Cardiac muscle cell (in vitro differentiated cells and primary cell): ENCODE measurements around the gene SLC25A25. TPM values are rescaled to one million over a fixed set of nuclear protein-coding genes. Genes with fewer than 3 reads are reported as not detected.

Experiments
- DNase-seq, 2 donors: peaks; one replicate each; pipeline versions ENCODE4 v3.0.0 to v3.0.0-alpha.2; 2010 to 2017; ENCODE audit warnings: low read depth in 1 of 2, low spot score in 1 of 2
- H3K27ac ChIP-seq: fragments of 200-600 bp; sonication (generic); 2 replicates; pipeline ENCODE4 v1.5.1; 2016
- H3K27me3 ChIP-seq: fragments of 200-600 bp; sonication (generic); 2 replicates; pipeline ENCODE4 v1.6.0; 2016; ENCODE audit warnings: control low read depth
- H3K36me3 ChIP-seq: fragments of 200-600 bp; sonication (generic); 2 replicates; pipeline ENCODE4 v1.5.1; 2016; ENCODE audit warnings: control low read depth
- H3K4me1 ChIP-seq: fragments of 200-600 bp; sonication (generic); 2 replicates; pipeline ENCODE4 v1.8.1; 2017; ENCODE audit warnings: low read depth, mild to moderate bottlenecking, mixed run types
- H3K4me3 ChIP-seq: fragments of 200-600 bp; sonication (generic); 2 replicates; pipeline ENCODE4 v1.5.1; 2016; ENCODE audit warnings: mild to moderate bottlenecking
- H3K9me3 ChIP-seq: fragments of 200-600 bp; sonication (generic); 2 replicates; pipeline ENCODE4 v1.5.1; 2017; ENCODE audit warnings: low read depth, mild to moderate bottlenecking, control low read depth
- CTCF ChIP-seq: IDR thresholded peaks from 2 replicates; pipeline ENCODE4 v1.5.1; 2012; ENCODE audit warnings: low read depth, mild to moderate bottlenecking, low read length
- polyA plus RNA-seq: library from polyadenylated mRNA; unstranded; fragments of >200 nt; fragmentation: Nextera tagmentation; extraction: Ambion mirVana; gene quantifications from 2 replicates; pipeline ENCODE4 v1.2.1, GENCODE V29; 2016
- total RNA-seq: library from RNA; depleted of rRNA; stranded (reverse); fragments of >200 nt; gene quantifications from 2 replicates; pipeline ENCODE4 v1.2.3, GENCODE V29; 2016

Gene SLC25A25
- total and polyA plus RNA-seq, 2 experiments from 2014 or later: 9.1 to 15.8 TPM

- Histone ChIP-seq H3K9me3 (no peaks in the 10 kb centered on the region), H3K4me3 (no peak overlapping the region), H3K36me3 (no peaks in the 10 kb centered on the region), H3K4me1 (no peaks in the 10 kb centered on the region), H3K27ac (no peak overlapping the region), H3K27me3 (no peaks in the 10 kb centered on the region)
- no peak for DNase-seq
- TF ChIP-seq CTCF: no peak
Measured at GRCh38 chr9:128059365-128059983, 8.6 kb upstream of the SLC25A25 start.

GRCh38 chr9:128061275-128061960 is 6.6 kb upstream of the SLC25A25 start:
- Histone ChIP-seq H3K36me3 (no peaks in the 10 kb centered on the region), H3K9me3 (no peaks in the 10 kb centered on the region), H3K4me1 (peaks cover 4% of the 10 kb centered on the region), H3K4me3 (no peak overlapping the region), H3K27ac (peak overlapping the region; percentile 6), H3K27me3 (no peaks in the 10 kb centered on the region)
- TF ChIP-seq CTCF: no peak
- DNase-seq: no peak

- peaks cover 9% of the 10 kb centered on the region for H3K4me1 ChIP-seq
Measured at GRCh38 chr9:128062279-128062678, 5.8 kb upstream of the SLC25A25 start.

GRCh38 chr9:128062846-128063831 is 4.9 kb upstream of the SLC25A25 start:
- no peak overlapping the region for H3K27ac ChIP-seq

More at GRCh38 chr9:128062279-128062678, 5.8 kb upstream of the SLC25A25 start:
- TF ChIP-seq CTCF: no peak
- DNase-seq: no peak
- no peak overlapping the region for H3K27ac ChIP-seq
- H3K9me3 ChIP-seq: no peaks in the 10 kb centered on the region
- H3K36me3 ChIP-seq: no peaks in the 10 kb centered on the region
- H3K27me3 ChIP-seq: no peaks in the 10 kb centered on the region
- H3K4me3 ChIP-seq: no peak overlapping the region

More at GRCh38 chr9:128062846-128063831, 4.9 kb upstream of the SLC25A25 start:
- no peak overlapping the region for H3K4me3 ChIP-seq
- H3K36me3 ChIP-seq: no peaks in the 10 kb centered on the region
- TF ChIP-seq CTCF: no peak
- no peak for DNase-seq
- H3K4me1 ChIP-seq: peaks cover 9% of the 10 kb centered on the region
- no peaks in the 10 kb centered on the region for H3K27me3 ChIP-seq
- no peaks in the 10 kb centered on the region for H3K9me3 ChIP-seq
